Renal cortex interstitium (tissue), 11 donors: ENCODE results near the gene ITGA8. TPM values are rescaled to one million over a fixed set of nuclear protein-coding genes. Genes with fewer than 3 reads are reported as not detected.

ENCODE experiments used
- DNase-seq, 11 donors: peaks; one replicate each; pipeline ENCODE4 v3.0.0-alpha.2; 2013; ENCODE audit warnings: low read depth in 9 of 11, low spot score in 4 of 11; ENCODE audit errors: extremely low read depth in 1 of 11
- polyA plus RNA-seq, 3 donors: library from polyadenylated mRNA; unstranded; fragments of 120-200 nt; gene quantifications; one replicate each; pipeline ENCODE4 v1.2.1, GENCODE V29; 2013; ENCODE audit not compliant: insufficient read length in 3 of 3

ITGA8 gene
- polyA plus RNA-seq, 3 donors, result 38.3 to 59.3 (median 49.9) TPM

- DNase-seq, result no peak
Measured at GRCh38 chr10:15741581-15741980, 21.9 kb upstream of the ITGA8 start.

DNA sequence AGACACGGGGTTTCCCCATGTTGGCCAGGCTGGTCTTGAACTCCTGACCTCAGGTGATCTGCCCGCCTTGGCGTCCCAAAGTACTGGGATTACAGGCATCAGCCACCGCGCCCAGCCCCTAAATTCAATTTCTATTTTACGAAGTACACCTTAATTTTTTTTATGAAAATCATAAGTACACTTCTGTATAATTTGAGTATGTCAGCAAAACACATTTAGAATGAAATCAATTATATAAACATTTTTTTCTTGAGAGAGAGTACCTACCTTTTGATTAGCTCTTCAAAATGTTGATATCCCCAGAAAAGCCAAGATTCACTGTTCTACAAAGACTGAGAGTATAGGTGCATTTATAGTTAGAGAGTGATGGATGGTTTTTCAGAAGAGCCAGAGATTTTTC is 20.5 kb upstream of the ITGA8 start:
- DNase-seq, result no peak

DNA sequence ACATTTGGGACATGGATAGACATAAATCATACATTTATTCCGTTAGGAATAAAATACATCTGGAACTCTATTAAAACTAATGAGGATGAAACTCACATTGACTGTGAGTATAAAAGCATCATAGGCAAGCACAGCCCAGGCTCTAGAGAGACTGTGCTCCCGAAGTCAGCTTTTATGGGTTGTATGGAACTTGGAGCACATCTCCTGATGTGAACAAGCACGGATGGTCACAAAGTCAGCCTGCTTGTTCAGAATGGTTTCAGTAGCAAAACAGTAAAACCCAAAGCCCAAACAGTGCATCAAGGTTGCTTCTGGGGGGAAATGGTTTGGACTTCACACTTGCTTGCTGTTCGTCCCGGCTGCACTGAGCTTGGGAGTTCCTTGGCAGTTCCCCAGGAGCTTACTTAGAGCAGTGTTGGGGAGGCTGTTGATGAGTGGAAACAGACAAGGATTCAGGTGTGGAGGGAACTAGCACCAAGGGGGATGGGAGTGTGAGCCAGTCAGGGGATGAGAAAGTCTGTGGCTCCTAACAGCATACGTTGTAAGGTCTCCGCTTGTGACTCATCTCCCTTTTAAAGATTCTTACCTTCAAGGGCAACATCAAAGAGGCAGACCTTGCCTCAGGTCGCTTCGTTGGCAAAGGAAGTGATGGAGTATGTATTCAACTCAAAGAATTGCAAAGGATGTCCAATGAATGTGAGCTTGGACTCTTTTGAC is 19.7 kb upstream of the ITGA8 start:
- DNase-seq, result no peak

- peak in 6 of 11 donors; percentile 57 to 87 (median 82) for DNase-seq
Measured at GRCh38 chr10:15738270-15738925, 18.7 kb upstream of the ITGA8 start.

- DNase-seq, result no peak
Measured at GRCh38 chr10:15737656-15738055, 17.9 kb upstream of the ITGA8 start.

- no peak for DNase-seq
Measured at GRCh38 chr10:15735763-15736162, 16.0 kb upstream of the ITGA8 start.

- DNase-seq, result no peak
Measured at GRCh38 chr10:15730341-15730740, 10.6 kb upstream of the ITGA8 start.

DNA sequence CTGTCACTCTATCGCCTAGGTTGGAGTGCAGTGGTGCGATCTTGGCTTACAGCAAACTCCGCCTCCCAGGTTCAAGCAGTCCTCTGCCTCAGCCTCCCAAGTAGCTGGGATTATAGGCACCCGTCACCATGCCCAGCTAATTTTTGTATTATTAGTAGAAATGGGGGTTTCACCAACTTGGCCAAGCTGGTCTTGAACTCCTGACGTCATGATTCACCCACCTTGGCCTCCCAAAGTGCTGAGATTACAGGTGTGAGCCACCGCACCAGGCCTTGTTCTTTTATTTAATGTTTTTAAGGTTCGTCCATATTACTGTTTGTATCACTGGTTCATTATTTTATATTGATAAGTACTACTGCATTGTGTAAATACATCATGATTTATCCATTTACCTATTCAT is 10.2 kb upstream of the ITGA8 start:
- no peak for DNase-seq

- no peak for DNase-seq
Measured at GRCh38 chr10:15726042-15726441, 6.3 kb upstream of the ITGA8 start.

DNA sequence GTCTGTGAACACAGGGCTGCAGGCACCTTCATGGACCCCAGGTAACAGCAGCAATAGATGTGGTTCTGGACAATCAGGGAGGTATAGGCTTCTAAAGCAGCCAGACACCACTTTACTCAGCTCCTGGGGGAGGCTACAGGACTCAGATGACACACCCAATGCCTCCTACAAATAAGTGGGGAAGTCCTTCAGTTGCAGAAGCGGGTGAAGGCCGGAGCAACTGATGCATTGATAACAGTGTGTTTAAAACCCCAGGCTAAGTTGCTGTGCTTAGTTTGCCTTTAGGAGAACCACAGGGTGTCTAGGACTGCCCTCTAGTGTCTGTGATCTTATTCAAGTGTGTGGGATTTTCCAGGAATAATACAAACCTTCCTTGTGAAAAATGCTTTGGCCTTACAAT is 5.9 kb upstream of the ITGA8 start:
- peak in 3 of 11 donors; percentile 48 to 63 (median 56) for DNase-seq

DNA sequence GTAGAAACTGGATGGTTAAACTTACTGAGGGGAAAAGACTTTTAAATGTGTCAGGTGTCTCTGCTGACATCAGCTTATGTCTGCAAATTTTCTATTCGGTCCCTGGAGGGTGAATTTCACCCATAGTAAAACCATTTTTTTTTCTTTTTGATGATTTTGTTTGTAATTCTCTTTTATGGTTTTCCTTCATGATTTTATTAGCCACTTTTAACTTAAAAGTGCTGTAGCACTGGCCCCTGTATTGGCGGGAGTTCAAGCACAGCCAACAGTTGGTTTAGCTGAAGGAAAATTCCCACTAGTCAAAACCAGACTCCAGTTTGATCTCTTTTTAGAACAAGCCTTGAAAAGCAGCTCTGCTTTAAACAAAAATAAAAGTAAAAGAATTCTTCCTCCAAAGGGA is 5.0 kb upstream of the ITGA8 start:
- DNase-seq, result no peak

GRCh38 chr10:15723803-15724202 is 4.1 kb upstream of the ITGA8 start:
- DNase-seq, result no peak

GRCh38 chr10:15720635-15721287 is 1.0 kb upstream of the ITGA8 start:
- DNase-seq, result peak in 2 of 11 donors; percentile 41 to 61

- peak in 5 of 11 donors; percentile 45 to 69 (median 51) for DNase-seq
Measured at GRCh38 chr10:15719049-15719898, 448 bp downstream of the ITGA8 start.

- no peak for DNase-seq
Measured at GRCh38 chr10:15718694-15719048, 1.1 kb downstream of the ITGA8 start.

- no peak for DNase-seq
Measured at GRCh38 chr10:15715619-15716227, 4.0 kb downstream of the ITGA8 start.

GRCh38 chr10:15714847-15715246 is 4.9 kb downstream of the ITGA8 start:
- DNase-seq, result no peak

DNA sequence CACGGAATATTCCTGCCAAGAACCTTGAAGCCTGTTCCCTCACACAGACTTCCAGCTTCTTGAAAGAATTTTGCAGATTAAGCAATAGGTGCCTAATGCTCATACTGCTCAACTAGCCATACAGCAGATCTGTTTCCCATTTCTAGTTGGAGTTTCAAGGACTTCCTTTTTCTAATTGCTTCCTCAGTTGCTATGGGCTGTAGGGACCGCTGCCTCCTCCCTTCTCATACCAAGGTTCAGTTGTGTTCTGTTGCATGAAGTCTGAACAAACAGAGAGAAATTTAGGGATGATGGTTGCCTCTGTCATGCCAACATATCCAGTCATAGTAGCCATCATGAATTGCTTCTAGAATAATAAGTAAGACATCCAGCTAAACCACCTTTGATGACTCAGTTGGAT is 6.8 kb downstream of the ITGA8 start:
- no peak for DNase-seq

- no peak for DNase-seq
Measured at GRCh38 chr10:15710455-15710854, 9.3 kb downstream of the ITGA8 start.
